Activated naive CD8-positive, alpha-beta T cell treated with anti-CD3 and anti-CD28 coated beads for 36 hours (primary cell): Measurements from ENCODE around the gene PPP1R13L. TPM values are rescaled to one million over a fixed set of nuclear protein-coding genes. Genes with fewer than 3 reads are reported as not detected.
A peak's percentile ranks its signal among the peaks of the same experiment; 100 is the strongest.

Experiments
- DNase-seq: peaks from one replicate; pipeline ENCODE4 v3.0.0; 2021
- H3K27ac Mint-ChIP-seq: one replicate; pipeline ENCODE4 v1.8.0; 2022; ENCODE audit warnings: mild to moderate bottlenecking, moderate library complexity, mixed read lengths
- H3K27me3 Mint-ChIP-seq: one replicate; pipeline ENCODE4 v1.8.0; 2022; ENCODE audit warnings: mild to moderate bottlenecking, mixed read lengths
- H3K36me3 Mint-ChIP-seq: one replicate; pipeline ENCODE4 v1.8.0; 2021; ENCODE audit warnings: mild to moderate bottlenecking, mixed read lengths
- H3K4me1 Mint-ChIP-seq: one replicate; pipeline ENCODE4 v1.8.0; 2021; ENCODE audit warnings: mixed read lengths
- H3K4me3 Mint-ChIP-seq: one replicate; pipeline ENCODE4 v1.8.0; 2022; ENCODE audit warnings: mild to moderate bottlenecking, moderate library complexity, mixed read lengths
- H3K9me3 Mint-ChIP-seq: one replicate; pipeline ENCODE4 v1.8.0; 2022; ENCODE audit warnings: mixed read lengths
- total RNA-seq, 2 experiments: library from RNA; stranded (reverse); gene quantifications; one replicate each; pipeline ENCODE4 v1.2.3, GENCODE V29; 2021

Gene PPP1R13L
- total RNA-seq, 2 experiments from 2014 or later = 3.6 to 4.7 TPM

GRCh38 chr19:45354241-45354842, 50.5 kb downstream of the PPP1R13L start:
- Mint-ChIP-seq H3K36me3 (peaks cover 15% of the 10 kb centered on the region), H3K9me3 (no peaks in the 10 kb centered on the region), H3K4me1 (no peaks in the 10 kb centered on the region), H3K4me3 (no peak overlapping the region), H3K27ac (no peak overlapping the region), H3K27me3 (no peaks in the 10 kb centered on the region)
- DNase-seq = no peak

DNA sequence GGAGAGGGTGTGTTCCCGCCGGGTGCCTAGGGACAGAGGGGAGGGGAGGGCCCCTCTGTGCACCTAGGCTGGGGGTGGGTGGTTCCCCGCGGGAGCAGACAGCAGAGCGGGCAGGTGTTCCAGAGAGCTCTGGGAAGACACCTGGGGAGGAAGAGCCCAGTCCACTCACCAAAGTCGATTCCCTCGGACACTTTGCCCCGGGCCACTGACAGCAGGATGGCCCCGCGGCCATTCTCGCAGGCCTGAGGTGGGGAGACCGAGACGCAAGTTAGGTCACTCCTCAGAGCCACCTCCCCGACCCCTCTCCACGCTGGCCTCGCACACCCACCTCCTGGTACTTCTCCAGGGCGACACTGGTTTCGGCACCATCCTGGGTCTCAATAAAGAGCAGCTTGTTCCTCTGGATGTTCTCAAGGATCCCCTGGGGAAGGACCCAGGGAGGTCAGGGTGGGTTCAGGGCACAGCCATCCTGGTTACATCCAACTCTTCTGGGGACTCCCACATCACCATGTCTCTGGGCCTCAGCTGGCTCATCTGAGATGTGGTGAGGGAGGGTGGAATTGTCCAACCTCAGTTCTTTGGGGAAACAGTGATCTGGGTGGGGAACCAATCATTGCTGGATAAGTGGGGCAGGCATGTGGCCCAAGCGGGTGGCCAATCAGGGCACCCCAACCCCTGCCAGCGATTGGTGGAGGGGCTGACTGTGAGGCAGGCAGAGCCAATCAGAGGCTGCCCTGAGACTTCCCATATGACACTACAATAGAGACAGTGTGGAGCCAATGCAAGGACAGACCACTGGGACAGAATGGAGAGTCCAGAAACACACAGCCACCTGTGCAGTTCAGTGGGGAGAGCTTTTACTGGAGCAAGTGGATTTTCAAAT, 51.7 kb downstream of the PPP1R13L start:
- peak; percentile 10 for DNase-seq
- Mint-ChIP-seq H3K27me3 (no peaks in the 10 kb centered on the region), H3K27ac (no peak overlapping the region), H3K9me3 (no peaks in the 10 kb centered on the region), H3K4me1 (no peaks in the 10 kb centered on the region), H3K4me3 (no peak overlapping the region), H3K36me3 (peaks cover 15% of the 10 kb centered on the region)

DNA sequence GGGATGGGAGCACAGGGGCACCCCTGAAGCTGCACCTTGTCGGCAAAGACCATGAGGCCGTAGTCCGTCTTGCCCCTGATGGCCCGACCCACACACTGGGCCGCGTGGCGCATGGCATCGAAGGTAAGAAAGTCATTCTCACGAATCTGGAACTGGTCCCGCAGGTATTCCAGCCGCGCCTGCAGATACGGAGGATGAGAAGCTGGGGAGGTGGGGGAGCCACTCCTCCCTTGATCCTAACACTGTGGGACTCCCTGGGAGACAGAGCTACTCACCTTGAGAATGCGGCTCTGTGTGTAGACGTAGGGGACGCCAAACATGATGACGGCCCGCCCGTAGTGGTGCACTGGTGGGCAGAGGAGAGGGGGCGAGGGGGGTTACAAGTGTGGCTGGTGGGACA, 52.4 kb downstream of the PPP1R13L start:
- Mint-ChIP-seq H3K4me1 (no peaks in the 10 kb centered on the region), H3K27ac (no peak overlapping the region), H3K27me3 (no peaks in the 10 kb centered on the region), H3K36me3 (peaks cover 15% of the 10 kb centered on the region), H3K4me3 (no peak overlapping the region), H3K9me3 (no peaks in the 10 kb centered on the region)
- DNase-seq = no peak

- H3K4me1 Mint-ChIP-seq = no peaks in the 10 kb centered on the region
- H3K27me3 Mint-ChIP-seq = no peaks in the 10 kb centered on the region
- H3K4me3 Mint-ChIP-seq = no peak overlapping the region
- no peaks in the 10 kb centered on the region for H3K9me3 Mint-ChIP-seq
- no peak overlapping the region for H3K27ac Mint-ChIP-seq
- H3K36me3 Mint-ChIP-seq = peaks cover 15% of the 10 kb centered on the region
- DNase-seq = no peak
Observed at GRCh38 chr19:45352062-45352461, 52.8 kb downstream of the PPP1R13L start.

GRCh38 chr19:45351401-45351952, 53.4 kb downstream of the PPP1R13L start:
- no peak for DNase-seq
- Mint-ChIP-seq H3K9me3 (no peaks in the 10 kb centered on the region), H3K4me1 (no peaks in the 10 kb centered on the region), H3K36me3 (peaks cover 11% of the 10 kb centered on the region), H3K27ac (no peak overlapping the region), H3K4me3 (no peak overlapping the region), H3K27me3 (peaks cover 5% of the 10 kb centered on the region)

GRCh38 chr19:45350477-45351058, 54.3 kb downstream of the PPP1R13L start:
- Mint-ChIP-seq H3K27ac (no peak overlapping the region), H3K9me3 (no peaks in the 10 kb centered on the region), H3K4me1 (no peaks in the 10 kb centered on the region), H3K27me3 (peaks cover 14% of the 10 kb centered on the region), H3K36me3 (peaks cover 6% of the 10 kb centered on the region), H3K4me3 (no peak overlapping the region)
- DNase-seq = no peak

DNA sequence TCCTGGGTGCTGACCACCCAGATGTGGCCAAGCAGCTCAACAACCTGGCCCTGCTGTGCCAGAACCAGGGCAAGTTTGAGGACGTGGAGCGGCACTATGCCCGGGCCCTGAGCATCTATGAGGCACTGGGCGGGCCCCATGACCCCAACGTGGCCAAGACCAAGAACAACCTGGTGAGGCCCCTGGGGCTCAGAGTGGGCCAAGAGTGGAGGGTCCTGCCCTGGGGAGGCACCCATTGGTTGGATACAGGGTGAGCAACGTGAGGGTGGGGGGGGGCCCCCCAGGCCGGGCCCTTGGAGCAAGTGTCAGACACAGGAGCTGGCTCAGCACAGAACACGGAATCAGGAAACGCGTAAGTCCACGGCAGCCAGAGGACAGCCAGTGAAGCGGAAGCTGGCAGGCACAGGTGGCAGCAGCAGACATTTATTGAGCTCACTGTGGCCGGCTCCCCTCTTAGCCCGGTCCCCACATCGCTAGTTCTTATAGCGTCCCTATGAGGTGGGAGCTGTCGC, 55.4 kb downstream of the PPP1R13L start:
- Mint-ChIP-seq H3K4me1 (no peaks in the 10 kb centered on the region), H3K4me3 (no peak overlapping the region), H3K36me3 (peaks cover 1% of the 10 kb centered on the region), H3K27me3 (peaks cover 19% of the 10 kb centered on the region), H3K9me3 (no peaks in the 10 kb centered on the region), H3K27ac (no peak overlapping the region)
- DNase-seq = no peak

DNA sequence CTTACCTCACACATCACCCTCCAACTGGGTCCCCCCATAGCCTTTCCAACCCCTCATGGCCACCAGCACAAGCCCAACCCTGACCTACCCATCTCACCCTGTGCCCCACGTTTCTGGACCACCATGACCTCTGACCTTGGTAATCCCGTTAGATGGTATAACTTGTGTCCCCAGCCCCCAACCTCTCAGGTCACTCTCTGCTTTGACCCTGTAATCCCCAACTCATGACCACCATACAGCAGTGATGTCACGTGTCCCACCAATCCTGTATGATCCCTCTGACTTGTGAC, 55.8 kb downstream of the PPP1R13L start:
- H3K4me1 Mint-ChIP-seq = no peaks in the 10 kb centered on the region
- H3K36me3 Mint-ChIP-seq = peaks cover 1% of the 10 kb centered on the region
- peaks cover 19% of the 10 kb centered on the region for H3K27me3 Mint-ChIP-seq
- H3K4me3 Mint-ChIP-seq = no peak overlapping the region
- no peak overlapping the region for H3K27ac Mint-ChIP-seq
- no peak for DNase-seq
- H3K9me3 Mint-ChIP-seq = no peaks in the 10 kb centered on the region

DNA sequence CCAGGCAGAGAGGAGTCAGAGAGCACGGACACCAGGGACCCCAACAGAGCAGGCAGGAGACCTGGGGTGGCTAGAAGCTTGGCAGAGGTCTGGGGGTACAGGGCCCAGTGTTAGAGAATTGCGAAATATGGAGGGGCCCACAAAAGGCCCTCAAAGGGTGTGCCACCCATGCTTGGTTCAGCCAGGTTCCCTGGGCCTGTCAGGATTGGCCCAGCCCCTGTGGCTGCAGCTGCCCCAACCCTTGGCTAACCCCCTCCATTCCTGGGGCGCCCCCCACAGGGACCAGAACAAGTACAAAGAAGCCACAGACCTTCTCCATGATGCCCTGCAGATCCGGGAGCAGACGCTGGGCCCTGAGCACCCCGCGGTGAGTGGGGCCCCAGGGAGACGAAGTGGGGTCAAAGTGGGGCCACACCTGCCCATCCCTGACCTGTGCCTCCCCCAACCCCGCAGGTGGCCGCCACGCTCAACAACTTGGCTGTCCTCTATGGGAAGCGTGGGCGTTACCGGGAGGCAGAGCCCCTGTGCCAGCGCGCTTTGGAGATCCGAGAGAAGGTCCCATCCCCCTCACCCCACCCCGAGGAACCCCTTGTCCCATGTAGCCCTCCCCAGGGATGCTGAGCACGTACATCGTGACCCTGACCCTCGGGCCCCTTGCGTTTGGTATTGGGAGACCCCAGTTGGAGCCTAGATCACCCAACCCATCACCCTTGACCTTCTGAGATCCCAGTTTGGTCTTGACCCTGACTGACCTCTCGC, 56.3 kb downstream of the PPP1R13L start:
- H3K4me3 Mint-ChIP-seq = no peak overlapping the region
- peaks cover 1% of the 10 kb centered on the region for H3K36me3 Mint-ChIP-seq
- peaks cover 22% of the 10 kb centered on the region for H3K27me3 Mint-ChIP-seq
- no peaks in the 10 kb centered on the region for H3K4me1 Mint-ChIP-seq
- DNase-seq = no peak
- no peak overlapping the region for H3K27ac Mint-ChIP-seq
- no peaks in the 10 kb centered on the region for H3K9me3 Mint-ChIP-seq

DNA sequence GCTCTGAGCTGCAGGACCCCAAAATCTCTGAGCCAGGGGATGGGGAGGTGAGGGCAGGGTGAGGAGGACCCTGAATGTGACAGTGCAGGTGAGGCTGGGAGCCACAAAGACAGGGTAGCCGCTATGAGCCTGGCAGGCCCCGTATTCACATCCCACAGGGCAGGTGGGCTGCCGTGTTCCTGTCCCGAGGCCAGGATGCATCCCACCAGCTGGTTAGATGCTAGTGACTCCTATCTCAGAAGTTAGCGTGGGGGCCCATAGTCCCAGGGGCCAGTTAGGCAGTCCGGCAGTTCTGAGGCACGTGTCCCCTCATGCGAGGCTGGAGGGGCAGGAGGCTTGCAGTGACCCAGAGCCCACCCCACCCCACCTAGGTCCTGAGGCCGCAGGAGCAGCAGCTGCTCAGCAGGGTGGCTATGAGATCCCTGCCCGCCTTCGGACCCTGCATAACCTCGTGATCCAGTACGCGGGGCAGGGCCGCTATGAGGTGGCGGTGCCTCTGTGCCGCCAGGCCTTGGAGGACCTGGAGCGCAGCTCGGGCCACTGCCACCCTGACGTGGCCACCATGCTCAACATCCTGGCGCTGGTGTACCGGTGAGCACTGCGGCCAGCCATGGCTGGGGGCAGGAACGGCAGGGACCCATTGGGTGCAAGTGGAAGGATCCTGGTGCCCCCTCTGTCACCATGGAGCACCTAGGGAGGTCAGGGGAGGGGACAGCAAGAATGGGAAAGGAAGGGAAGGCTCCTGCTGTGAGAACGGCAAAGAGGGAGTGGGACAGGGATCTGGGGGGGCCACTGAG, 57.1 kb downstream of the PPP1R13L start:
- Mint-ChIP-seq H3K27ac (no peak overlapping the region), H3K4me3 (no peak overlapping the region), H3K27me3 (peaks cover 24% of the 10 kb centered on the region), H3K9me3 (no peaks in the 10 kb centered on the region), H3K4me1 (no peaks in the 10 kb centered on the region), H3K36me3 (peaks cover 1% of the 10 kb centered on the region)
- no peak for DNase-seq

DNA sequence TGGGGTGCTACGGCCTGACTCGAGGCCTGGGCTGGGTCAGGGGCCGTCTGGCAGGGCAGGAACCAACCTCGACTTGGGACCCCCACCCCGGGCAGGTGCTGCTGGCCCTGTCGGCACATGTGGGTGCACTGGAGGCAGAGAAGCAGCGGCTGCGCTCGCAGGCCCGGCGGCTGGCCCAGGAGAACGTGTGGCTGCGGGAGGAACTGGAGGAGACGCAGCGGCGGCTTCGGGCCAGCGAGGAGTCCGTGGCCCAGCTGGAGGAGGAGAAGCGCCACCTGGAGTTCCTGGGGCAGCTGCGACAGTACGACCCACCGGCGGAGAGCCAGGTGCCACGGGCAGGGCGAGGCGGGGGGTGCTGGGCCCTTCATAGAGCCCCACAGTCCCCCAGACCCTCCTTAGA, 58.4 kb downstream of the PPP1R13L start:
- H3K27ac Mint-ChIP-seq = no peak overlapping the region
- no peaks in the 10 kb centered on the region for H3K4me1 Mint-ChIP-seq
- H3K4me3 Mint-ChIP-seq = no peak overlapping the region
- H3K36me3 Mint-ChIP-seq = peaks cover 1% of the 10 kb centered on the region
- peaks cover 24% of the 10 kb centered on the region for H3K27me3 Mint-ChIP-seq
- no peaks in the 10 kb centered on the region for H3K9me3 Mint-ChIP-seq
- DNase-seq = no peak

DNA sequence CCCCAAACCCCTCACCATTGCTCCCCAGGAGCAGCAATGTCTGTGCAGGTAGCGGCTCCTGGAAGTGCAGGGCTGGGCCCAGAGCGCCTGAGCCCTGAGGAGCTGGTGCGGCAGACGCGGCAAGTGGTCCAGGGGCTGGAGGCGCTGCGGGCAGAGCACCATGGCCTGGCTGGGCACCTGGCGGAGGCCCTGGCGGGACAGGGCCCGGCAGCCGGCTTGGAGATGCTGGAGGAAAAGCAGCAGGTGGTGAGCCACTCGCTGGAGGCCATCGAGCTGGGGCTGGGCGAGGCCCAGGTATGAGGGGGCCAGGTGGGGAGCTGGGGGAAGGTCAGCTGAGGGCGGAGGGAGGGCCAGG, 59.4 kb downstream of the PPP1R13L start:
- no peak overlapping the region for H3K4me3 Mint-ChIP-seq
- no peaks in the 10 kb centered on the region for H3K36me3 Mint-ChIP-seq
- H3K27me3 Mint-ChIP-seq = peaks cover 24% of the 10 kb centered on the region
- H3K27ac Mint-ChIP-seq = no peak overlapping the region
- no peaks in the 10 kb centered on the region for H3K9me3 Mint-ChIP-seq
- no peaks in the 10 kb centered on the region for H3K4me1 Mint-ChIP-seq
- no peak for DNase-seq

DNA sequence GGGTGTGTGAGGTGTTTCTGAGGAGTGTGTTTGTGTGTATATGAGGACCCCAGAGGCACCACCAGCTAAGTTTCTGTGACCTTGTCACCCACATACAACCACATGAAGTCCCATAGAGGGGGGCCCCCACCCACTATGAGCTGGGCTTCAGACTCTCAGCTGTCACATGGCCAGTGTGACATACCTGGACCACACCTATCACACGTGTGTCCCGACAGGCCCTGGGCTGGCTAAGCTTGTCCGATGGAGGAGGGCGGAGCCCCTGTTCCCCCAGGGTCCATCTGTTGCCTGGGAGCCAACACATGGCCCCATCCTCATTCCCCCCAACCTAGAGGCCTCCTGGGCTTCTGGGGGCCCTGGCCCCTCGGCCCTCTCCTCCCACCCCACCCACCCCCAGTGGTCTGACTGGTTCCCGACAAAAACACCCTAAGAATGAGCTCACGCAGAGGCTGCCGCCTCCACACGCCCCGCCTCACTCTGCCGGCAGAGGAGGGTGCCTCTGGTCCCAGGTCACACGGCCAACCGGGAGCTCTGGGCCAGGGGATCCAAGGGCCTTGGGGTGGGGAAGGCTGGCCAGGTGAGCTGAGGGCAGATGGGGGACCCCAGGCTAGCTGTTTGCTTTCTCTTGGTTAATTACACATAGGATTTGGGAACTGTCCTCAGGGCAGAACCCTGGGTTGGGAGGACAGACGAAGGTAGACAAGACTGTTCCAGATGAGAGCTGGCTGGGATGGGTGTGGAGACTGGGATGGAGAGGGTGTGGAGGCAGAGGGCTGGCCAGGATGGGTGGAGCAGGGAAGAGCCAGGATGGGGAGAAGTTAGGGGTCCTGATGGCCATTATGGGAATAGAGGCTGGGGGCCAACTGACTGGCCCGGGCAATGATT, 60.0 kb downstream of the PPP1R13L start:
- Mint-ChIP-seq H3K9me3 (no peaks in the 10 kb centered on the region), H3K36me3 (no peaks in the 10 kb centered on the region), H3K27ac (no peak overlapping the region)

More for the DNA sequence above, 60.0 kb downstream of the PPP1R13L start:
- DNase-seq = no peak
- no peak overlapping the region for H3K4me3 Mint-ChIP-seq
- H3K4me1 Mint-ChIP-seq = peaks cover 2% of the 10 kb centered on the region
- H3K27me3 Mint-ChIP-seq = peaks cover 29% of the 10 kb centered on the region
